Measurements from ENCODE around the gene TTC13.

GRCh38 chr1:230983811-230984210 is 5.2 kb upstream of the TTC13 start:
- TF ChIP-seq TAF1 (conservative IDR thresholded peaks at IDR 0.05) (no peak), CTCF (IDR thresholded peaks at IDR 0.05; ENCODE audit: low read depth, low read length, missing input control) (no peak), MAX (IDR thresholded peaks at IDR 0.05) (no peak), RAD21 (IDR thresholded peaks at IDR 0.05) (no peak), REST (IDR thresholded peaks at IDR 0.05) (no peak), FOXA1 (IDR thresholded peaks at IDR 0.05) (no peak), NR2F2 (IDR thresholded peaks at IDR 0.05) (no peak)
